ENCODE measurements around the gene GALNT9. TPM values are rescaled to one million over a fixed set of nuclear protein-coding genes. Genes with fewer than 3 reads are reported as not detected.

Gene GALNT9
- total RNA-seq, 2 experiments from 2014 or later: not detected

DNA sequence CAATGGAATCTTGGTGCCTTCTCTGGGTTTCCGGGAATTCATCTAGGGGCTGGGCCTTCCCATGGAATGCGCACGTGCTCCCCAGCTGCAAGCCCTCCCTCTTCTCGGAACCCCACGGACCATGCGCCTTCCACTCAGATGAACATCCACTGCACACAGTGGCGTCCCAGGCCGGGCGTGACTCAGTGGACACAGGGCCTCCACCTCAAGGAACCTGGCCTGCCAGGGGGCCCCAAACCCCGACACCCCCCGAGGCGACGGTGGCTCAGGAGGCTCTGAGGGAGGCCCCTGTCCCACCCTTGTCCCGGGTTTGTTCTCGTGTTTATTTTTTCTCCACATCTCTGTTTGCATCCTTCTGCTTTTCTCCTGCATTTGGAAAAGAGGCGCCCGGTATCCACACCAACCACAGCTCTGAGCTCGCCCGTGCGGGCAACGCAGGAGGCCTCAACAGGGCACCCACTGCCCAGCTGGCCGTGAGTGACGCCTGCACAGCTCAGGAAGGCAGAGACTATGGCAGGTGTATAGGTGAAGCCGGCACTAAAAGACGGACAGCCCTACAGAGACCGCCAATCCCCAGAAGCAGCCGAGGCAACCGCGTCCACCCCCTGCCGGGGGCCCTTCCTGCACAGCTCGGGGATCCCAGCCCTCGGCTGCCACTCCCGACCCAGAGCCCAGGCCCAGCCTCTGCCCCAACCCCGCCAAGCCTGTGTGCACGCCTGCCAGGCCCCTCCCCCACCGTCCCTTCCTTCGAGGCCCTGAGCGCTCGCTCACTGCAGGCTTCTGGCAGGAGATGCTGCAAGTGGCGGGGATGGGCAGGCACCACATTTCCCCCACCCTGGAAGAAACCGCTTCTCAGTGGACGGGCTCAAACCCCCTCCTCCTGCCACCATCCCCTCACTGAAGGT is 23.8 kb upstream of the GALNT9 start:
- Mint-ChIP-seq H3K4me1 (ENCODE audit: low read depth) (no peaks in the 10 kb centered on the region), H3K36me3 (ENCODE audit: low read depth) (no peaks in the 10 kb centered on the region), H3K9me3 (no peaks in the 10 kb centered on the region), H3K27ac (no peak overlapping the region), H3K4me3 (no peak overlapping the region), H3K27me3 (peaks cover 4% of the 10 kb centered on the region)
- ChIA-PET CTCF (no interaction called here), POLR2A (no interaction called here)
- H3K4me1 ChIP-seq (ENCODE audit: insufficient read depth, low read length): no peaks in the 10 kb centered on the region
- peaks cover 2 to 3% of the 10 kb centered on the region in 2 experiments for H3K27me3 ChIP-seq (ENCODE audit: control insufficient read depth in 1 of 2, insufficient read depth in 2 of 2, low read length in 2 of 2)
- H3K36me3 ChIP-seq (ENCODE audit: insufficient read depth, low read length): no peaks in the 10 kb centered on the region
- ATAC-seq (ENCODE audit: poor library complexity): no peak
- H3K4me3 ChIP-seq (ENCODE audit: low read length): no peak overlapping the region
- TF ChIP-seq, protein P1, sequence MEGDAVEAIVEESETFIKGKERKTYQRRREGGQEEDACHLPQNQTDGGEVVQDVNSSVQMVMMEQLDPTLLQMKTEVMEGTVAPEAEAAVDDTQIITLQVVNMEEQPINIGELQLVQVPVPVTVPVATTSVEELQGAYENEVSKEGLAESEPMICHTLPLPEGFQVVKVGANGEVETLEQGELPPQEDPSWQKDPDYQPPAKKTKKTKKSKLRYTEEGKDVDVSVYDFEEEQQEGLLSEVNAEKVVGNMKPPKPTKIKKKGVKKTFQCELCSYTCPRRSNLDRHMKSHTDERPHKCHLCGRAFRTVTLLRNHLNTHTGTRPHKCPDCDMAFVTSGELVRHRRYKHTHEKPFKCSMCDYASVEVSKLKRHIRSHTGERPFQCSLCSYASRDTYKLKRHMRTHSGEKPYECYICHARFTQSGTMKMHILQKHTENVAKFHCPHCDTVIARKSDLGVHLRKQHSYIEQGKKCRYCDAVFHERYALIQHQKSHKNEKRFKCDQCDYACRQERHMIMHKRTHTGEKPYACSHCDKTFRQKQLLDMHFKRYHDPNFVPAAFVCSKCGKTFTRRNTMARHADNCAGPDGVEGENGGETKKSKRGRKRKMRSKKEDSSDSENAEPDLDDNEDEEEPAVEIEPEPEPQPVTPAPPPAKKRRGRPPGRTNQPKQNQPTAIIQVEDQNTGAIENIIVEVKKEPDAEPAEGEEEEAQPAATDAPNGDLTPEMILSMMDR (IDR thresholded peaks at IDR 0.05): no peak
- DNase-seq: no peak
- no peak overlapping the region for H3K27ac ChIP-seq (ENCODE audit: low read depth in 1 of 2, low read length in 2 of 2)
- peaks cover 0 to 11% of the 10 kb centered on the region in 2 experiments for H3K9me3 ChIP-seq (ENCODE audit: control insufficient read depth in 1 of 2, insufficient read depth in 1 of 2, low read length in 2 of 2)
- intact Hi-C loops (cut with DNase I, micrococcal nuclease): no loop called here

DNA sequence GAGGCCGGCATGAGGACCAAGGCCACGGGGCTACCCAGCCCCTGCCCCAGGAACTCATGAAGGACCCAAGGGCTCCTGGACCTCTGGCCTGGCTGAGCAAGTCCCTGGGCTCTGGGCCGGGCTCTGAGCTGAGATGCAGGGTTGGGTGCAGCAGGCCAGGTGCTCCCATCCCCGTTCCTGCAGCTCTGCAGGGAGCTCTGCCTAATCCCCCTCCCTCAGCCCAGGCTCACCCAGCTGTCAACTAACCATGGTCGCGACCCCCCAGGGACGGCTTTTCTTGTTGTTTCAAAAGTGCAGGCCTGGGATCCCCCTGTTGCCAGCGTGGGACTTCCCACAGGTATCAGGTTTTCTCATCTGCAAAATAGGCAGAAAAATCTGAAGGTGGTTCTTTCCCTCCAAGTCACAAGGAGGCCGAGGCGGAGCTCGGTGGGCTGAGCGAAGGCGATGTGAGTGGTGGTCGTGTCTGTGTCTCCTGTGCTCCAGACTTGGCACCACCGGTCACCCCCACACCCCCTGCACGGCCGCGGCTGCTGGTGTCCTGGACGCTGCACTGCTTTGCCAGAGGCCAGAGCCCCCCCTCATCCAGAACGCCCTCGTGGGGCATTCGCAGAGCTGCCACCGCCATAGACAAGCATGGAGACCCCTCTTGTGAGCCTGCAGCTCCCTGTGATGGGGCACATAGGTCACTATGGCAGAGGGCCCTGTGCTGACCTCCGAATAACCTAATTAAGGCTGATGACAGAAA is 22.5 kb upstream of the GALNT9 start:
- POLR2A ChIA-PET: no interaction called here
- H3K27ac ChIP-seq (ENCODE audit: low read depth in 1 of 2, low read length in 2 of 2): no peak overlapping the region
- TF ChIP-seq, protein P1 (IDR thresholded peaks at IDR 0.05): no peak
- Mint-ChIP-seq H3K36me3 (ENCODE audit: low read depth) (no peaks in the 10 kb centered on the region), H3K4me1 (ENCODE audit: low read depth) (no peaks in the 10 kb centered on the region), H3K4me3 (no peak overlapping the region), H3K9me3 (no peaks in the 10 kb centered on the region), H3K27ac (no peak overlapping the region), H3K27me3 (peaks cover 4% of the 10 kb centered on the region)
- ATAC-seq (ENCODE audit: poor library complexity) (no peak), DNase-seq (no peak)
- no peaks in the 10 kb centered on the region for H3K36me3 ChIP-seq (ENCODE audit: insufficient read depth, low read length)
- H3K4me1 ChIP-seq (ENCODE audit: insufficient read depth, low read length): no peaks in the 10 kb centered on the region
- peaks cover 2 to 3% of the 10 kb centered on the region in 2 experiments for H3K27me3 ChIP-seq (ENCODE audit: control insufficient read depth in 1 of 2, insufficient read depth in 2 of 2, low read length in 2 of 2)
- no peak overlapping the region for H3K4me3 ChIP-seq (ENCODE audit: low read length)
- H3K9me3 ChIP-seq (ENCODE audit: control insufficient read depth in 1 of 2, insufficient read depth in 1 of 2, low read length in 2 of 2): peaks cover 0 to 6% of the 10 kb centered on the region in 2 experiments
- CTCF ChIA-PET: no interaction called here
- intact Hi-C loops (cut with DNase I, micrococcal nuclease): no loop called here

DNA sequence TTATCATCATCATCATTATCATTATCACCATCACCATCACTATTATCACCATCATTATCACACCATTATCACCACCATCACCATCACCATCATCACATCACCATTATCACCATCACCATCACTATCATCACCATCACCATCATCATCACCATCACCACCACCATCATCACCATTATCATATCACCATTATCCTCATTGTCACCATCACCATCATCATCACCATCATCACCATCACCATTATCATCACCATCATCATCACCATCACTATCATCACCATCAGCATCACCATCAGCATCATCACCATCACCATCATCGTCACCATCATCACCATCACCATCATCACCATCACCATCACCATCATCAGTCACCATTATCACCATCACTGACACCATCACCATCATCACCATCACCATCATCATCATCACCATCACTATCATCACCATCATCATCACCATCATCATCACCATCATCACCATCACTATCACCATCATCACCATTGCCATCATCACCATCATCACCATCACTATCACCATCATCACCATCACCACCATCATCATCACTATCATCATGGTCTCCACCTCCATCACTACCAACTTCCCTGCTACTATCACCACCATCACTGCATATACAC is 20.2 kb upstream of the GALNT9 start:
- Mint-ChIP-seq H3K4me1 (ENCODE audit: low read depth) (no peaks in the 10 kb centered on the region), H3K27ac (no peak overlapping the region), H3K27me3 (peaks cover 12% of the 10 kb centered on the region), H3K9me3 (no peaks in the 10 kb centered on the region), H3K36me3 (ENCODE audit: low read depth) (no peaks in the 10 kb centered on the region), H3K4me3 (no peak overlapping the region)
- Histone ChIP-seq H3K36me3 (ENCODE audit: insufficient read depth, low read length) (no peaks in the 10 kb centered on the region), H3K9me3 (ENCODE audit: control insufficient read depth in 1 of 2, insufficient read depth in 1 of 2, low read length in 2 of 2) (peaks cover 0 to 6% of the 10 kb centered on the region in 2 experiments), H3K27me3 (ENCODE audit: control insufficient read depth in 1 of 2, insufficient read depth in 2 of 2, low read length in 2 of 2) (peaks cover 2 to 3% of the 10 kb centered on the region in 2 experiments), H3K27ac (ENCODE audit: low read depth in 1 of 2, low read length in 2 of 2) (no peak overlapping the region), H3K4me1 (ENCODE audit: insufficient read depth, low read length) (no peaks in the 10 kb centered on the region), H3K4me3 (ENCODE audit: low read length) (no peak overlapping the region)
- CTCF ChIA-PET: no interaction called here
- DNase-seq (no peak), ATAC-seq (ENCODE audit: poor library complexity) (no peak)
- TF ChIP-seq, protein P1 (IDR thresholded peaks at IDR 0.05): no peak
- intact Hi-C loops (cut with DNase I, micrococcal nuclease): no loop called here
- POLR2A ChIA-PET: no interaction called here

Measured in CD4-positive, alpha-beta T cell (primary cell).